Trophoblast cell (in vitro differentiated cells and primary cell): Measurements from ENCODE around the gene KCNK6.

Experiments
- DNase-seq, 2 donors: peaks; one replicate each; pipeline ENCODE4 v3.0.0-alpha.2; 2016
- H2AFZ ChIP-seq: 2 replicates; pipeline ENCODE4 v1.6.1; 2013; ENCODE audit warnings: low read length, moderate library complexity, mild to moderate bottlenecking; ENCODE audit not compliant: insufficient read depth, poor library complexity
- H2AK5ac ChIP-seq: 2 replicates; pipeline ENCODE4 v1.6.1; 2013; ENCODE audit warnings: mild to moderate bottlenecking, low read length
- H2BK120ac ChIP-seq: 2 replicates; pipeline ENCODE4 v1.6.1; 2013; ENCODE audit warnings: low read length, mild to moderate bottlenecking, moderate library complexity; ENCODE audit not compliant: insufficient read depth, poor library complexity
- H2BK12ac ChIP-seq: 2 replicates; pipeline ENCODE4 v1.6.1; 2013; ENCODE audit warnings: mild to moderate bottlenecking, low read length, moderate library complexity
- H2BK5ac ChIP-seq: 2 replicates; pipeline ENCODE4 v1.6.1; 2013; ENCODE audit warnings: low read length, low read depth, moderate library complexity, mild to moderate bottlenecking; ENCODE audit not compliant: poor library complexity
- H3K14ac ChIP-seq: 2 replicates; pipeline ENCODE4 v1.6.1; 2013; ENCODE audit warnings: mild to moderate bottlenecking, low read length
- H3K18ac ChIP-seq: 2 replicates; pipeline ENCODE4 v1.6.1; 2013; ENCODE audit warnings: mild to moderate bottlenecking, low read length
- H3K23ac ChIP-seq: 2 replicates; pipeline ENCODE4 v1.6.1; 2013; ENCODE audit warnings: low read length
- H3K27ac ChIP-seq: 2 replicates; pipeline ENCODE4 v1.5.1; 2013; ENCODE audit warnings: low read depth, mild to moderate bottlenecking, inconsistent platforms, low read length, moderate library complexity
- H3K27me3 ChIP-seq: 2 replicates; pipeline ENCODE4 v1.6.1; 2013; ENCODE audit warnings: inconsistent platforms, mild to moderate bottlenecking, low read length, moderate library complexity; ENCODE audit not compliant: insufficient read depth
- H3K36me3 ChIP-seq, 2 experiments: 1 replicate in 1 of 2; 2 replicates in 1 of 2; pipeline ENCODE4 v1.6.1; 2013; ENCODE audit warnings: low read length in 2 of 2, mild to moderate bottlenecking in 2 of 2, moderate library complexity in 1 of 2; ENCODE audit not compliant: insufficient read depth in 2 of 2, control insufficient read depth in 1 of 2
- H3K4ac ChIP-seq: 2 replicates; pipeline ENCODE4 v1.6.1; 2013; ENCODE audit warnings: low read depth, mild to moderate bottlenecking, low read length, moderate library complexity
- H3K4me1 ChIP-seq, 2 experiments: 1 replicate in 1 of 2; 2 replicates in 1 of 2; pipeline ENCODE4 v1.6.1; 2013; ENCODE audit warnings: low read length in 2 of 2, mild to moderate bottlenecking in 2 of 2, moderate library complexity in 1 of 2; ENCODE audit not compliant: insufficient read depth in 2 of 2, control insufficient read depth in 1 of 2
- H3K4me2 ChIP-seq: 2 replicates; pipeline ENCODE4 v1.6.1; 2013; ENCODE audit warnings: inconsistent platforms, mild to moderate bottlenecking, low read length, moderate library complexity
- H3K4me3 ChIP-seq: 2 replicates; pipeline ENCODE4 v1.5.1; 2013; ENCODE audit warnings: mild to moderate bottlenecking, low read depth, low read length, inconsistent platforms
- H3K79me1 ChIP-seq: one replicate; pipeline ENCODE4 v1.6.1; 2013; ENCODE audit warnings: low read length
- H3K79me2 ChIP-seq: 2 replicates; pipeline ENCODE4 v1.6.1; 2013; ENCODE audit warnings: low read length, mild to moderate bottlenecking; ENCODE audit not compliant: control insufficient read depth, insufficient read depth, poor library complexity
- H3K9ac ChIP-seq: 2 replicates; pipeline ENCODE4 v1.6.1; 2013; ENCODE audit warnings: mild to moderate bottlenecking, low read length
- H3K9me3 ChIP-seq: 2 replicates; pipeline ENCODE4 v1.6.1; 2013; ENCODE audit warnings: low read depth, mild to moderate bottlenecking, control low read depth, inconsistent platforms, low read length; ENCODE audit not compliant: insufficient read depth
- H4K12ac ChIP-seq: 2 replicates; pipeline ENCODE4 v1.6.1; 2013; ENCODE audit warnings: low read depth, mild to moderate bottlenecking, low read length, moderate library complexity
- H4K8ac ChIP-seq: 2 replicates; pipeline ENCODE4 v1.6.1; 2013; ENCODE audit warnings: low read depth, mild to moderate bottlenecking, low read length, moderate library complexity
- H4K91ac ChIP-seq: one replicate; pipeline ENCODE4 v1.6.1; 2013; ENCODE audit warnings: low read depth, mild to moderate bottlenecking, low read length, moderate library complexity
- WGBS: extraction: QIAGEN DNeasy Blood & Tissue Kit; methylation state at CpG from one replicate; pipeline ENCODE4 v1.1.7; 2013; ENCODE audit warnings: missing lambda C conversion rate; ENCODE audit not compliant: insufficient read length, insufficient coverage; ENCODE audit errors: extremely low coverage; 5-methylcytosine and 5-hydroxymethylcytosine counted together

KCNK6 gene

DNA sequence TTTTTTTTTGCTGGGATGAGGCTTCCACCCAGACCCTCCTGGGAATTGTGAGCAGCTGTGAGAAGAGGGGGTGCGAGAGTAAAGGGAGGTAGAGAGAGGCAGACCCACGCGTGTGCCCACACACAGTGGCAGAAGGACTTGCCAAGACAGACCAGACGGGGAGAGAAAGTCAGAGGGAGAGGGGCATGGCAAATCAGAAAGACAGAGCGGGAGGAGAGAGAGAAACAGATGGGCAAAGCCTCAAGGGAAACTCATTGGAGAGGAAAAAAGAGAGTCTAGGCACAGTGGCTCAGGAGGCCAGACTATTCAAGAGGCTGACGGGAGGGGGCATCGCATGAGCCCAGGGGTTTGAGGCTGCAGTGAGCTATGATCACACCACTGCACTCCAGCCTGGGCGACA lies 33.0 kb downstream of the KCNK6 start:
- no peak overlapping the region for H3K14ac ChIP-seq

DNA sequence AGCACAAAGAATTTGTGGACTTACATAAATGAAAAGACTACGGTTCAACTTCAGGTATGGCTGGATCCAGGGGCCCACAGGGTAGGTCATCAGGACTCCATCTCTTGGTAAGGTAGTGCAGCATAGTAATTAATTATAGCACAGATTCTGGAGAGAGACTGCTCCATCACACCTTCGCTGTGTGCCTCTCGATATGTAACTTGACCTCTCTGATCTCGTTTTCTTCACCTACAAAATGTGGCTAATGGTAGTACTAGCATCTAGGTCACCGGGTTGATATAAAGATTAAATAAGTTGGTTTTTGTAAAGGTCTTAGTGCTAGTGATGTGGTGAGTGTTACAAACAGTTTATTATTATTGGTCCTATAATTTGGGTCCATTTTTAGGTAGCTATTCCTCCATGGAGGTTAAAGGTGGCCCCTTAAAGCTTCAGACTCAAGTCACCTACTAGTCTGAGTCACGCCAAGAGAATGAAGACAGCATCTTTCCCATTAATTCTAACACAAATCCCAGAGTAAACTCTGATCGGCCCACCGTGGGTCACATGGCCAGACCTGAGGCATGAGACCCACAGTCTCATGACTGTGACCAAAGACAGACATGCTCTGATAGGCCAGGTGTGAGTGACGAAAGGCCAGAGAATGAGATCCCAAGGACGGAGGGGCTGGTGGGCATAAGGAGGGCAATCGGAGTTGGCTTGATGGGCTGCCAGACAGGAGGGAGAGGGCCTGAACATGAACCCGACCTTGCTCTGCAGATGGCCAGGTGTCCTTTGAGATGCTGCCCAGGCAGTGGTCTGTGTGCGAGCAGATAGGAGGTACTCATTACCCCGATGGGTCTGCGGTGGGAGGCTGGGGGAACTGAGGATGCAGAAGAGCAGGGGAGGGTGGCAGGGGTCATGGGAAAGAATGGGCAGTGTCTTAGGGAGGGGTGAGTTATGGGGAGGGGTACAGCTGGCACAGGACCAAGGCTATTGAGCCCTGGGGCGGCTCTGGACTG lies 36.4 kb downstream of the KCNK6 start:
- H3K4me3 ChIP-seq: no peak overlapping the region
- no peak overlapping the region for H3K27ac ChIP-seq
- H3K14ac ChIP-seq: no peak overlapping the region
- H4K8ac ChIP-seq: no peak overlapping the region
- H3K9me3 ChIP-seq: peaks cover 2% of the 10 kb centered on the region
- no peak overlapping the region for H2BK12ac ChIP-seq
- DNase-seq: no peak
- no peak overlapping the region for H2BK5ac ChIP-seq
- H2AK5ac ChIP-seq: no peak overlapping the region
- H3K4me2 ChIP-seq: no peak overlapping the region
- no peak overlapping the region for H4K91ac ChIP-seq
- no peak overlapping the region for H2BK120ac ChIP-seq
- H2AFZ ChIP-seq: no peak overlapping the region
- H3K18ac ChIP-seq: no peak overlapping the region
- WGBS: no CpG with 5 or more reads among the region's 16 CpGs
- no peaks in the 10 kb centered on the region for H3K79me2 ChIP-seq
- H3K79me1 ChIP-seq: no peaks in the 10 kb centered on the region
- H3K27me3 ChIP-seq: peaks cover 2% of the 10 kb centered on the region
- H3K4ac ChIP-seq: no peak overlapping the region
- no peaks in the 10 kb centered on the region for H3K4me1 ChIP-seq
- H3K36me3 ChIP-seq: no peaks in the 10 kb centered on the region
- no peak overlapping the region for H3K9ac ChIP-seq
- no peak overlapping the region for H3K23ac ChIP-seq
- no peak overlapping the region for H4K12ac ChIP-seq

More for the DNA sequence above, 33.0 kb downstream of the KCNK6 start:
- Histone ChIP-seq H3K79me2 (no peaks in the 10 kb centered on the region), H3K9ac (no peak overlapping the region), H3K4me2 (no peak overlapping the region), H2AK5ac (no peak overlapping the region), H3K18ac (no peak overlapping the region), H3K79me1 (no peaks in the 10 kb centered on the region), H2BK12ac (no peak overlapping the region), H3K36me3 (no peaks in the 10 kb centered on the region), H3K9me3 (peaks cover 2% of the 10 kb centered on the region), H4K91ac (no peak overlapping the region), H2BK120ac (no peak overlapping the region), H3K4me1 (no peaks in the 10 kb centered on the region), H3K4ac (no peak overlapping the region), H3K27me3 (no peaks in the 10 kb centered on the region), H3K4me3 (no peak overlapping the region), H3K23ac (no peak overlapping the region), H3K27ac (no peak overlapping the region), H4K8ac (no peak overlapping the region), H2BK5ac (no peak overlapping the region), H2AFZ (no peak overlapping the region), H4K12ac (no peak overlapping the region)
- DNase-seq: no peak
- no CpG with 5 or more reads among the region's 8 CpGs for WGBS

GRCh38 chr19:38358071-38358470 lies 38.4 kb downstream of the KCNK6 start:
- no peak overlapping the region for H3K27ac ChIP-seq
- H4K91ac ChIP-seq: no peak overlapping the region
- H2BK5ac ChIP-seq: no peak overlapping the region
- H3K36me3 ChIP-seq: no peaks in the 10 kb centered on the region
- no peak overlapping the region for H3K4me2 ChIP-seq
- peaks cover 4% of the 10 kb centered on the region for H3K79me1 ChIP-seq
- no peak overlapping the region for H3K18ac ChIP-seq
- no peak overlapping the region for H2BK120ac ChIP-seq
- H2BK12ac ChIP-seq: no peak overlapping the region
- H4K12ac ChIP-seq: no peak overlapping the region
- peaks cover 4 to 9% of the 10 kb centered on the region in 2 experiments for H3K4me1 ChIP-seq
- H3K14ac ChIP-seq: no peak overlapping the region
- no peak for DNase-seq
- H3K9me3 ChIP-seq: no peaks in the 10 kb centered on the region
- H3K23ac ChIP-seq: no peak overlapping the region
- H2AK5ac ChIP-seq: no peak overlapping the region
- H3K27me3 ChIP-seq: peaks cover 3% of the 10 kb centered on the region
- H3K4ac ChIP-seq: no peak overlapping the region
- H4K8ac ChIP-seq: no peak overlapping the region
- H3K79me2 ChIP-seq: no peaks in the 10 kb centered on the region
- H3K9ac ChIP-seq: no peak overlapping the region
- H2AFZ ChIP-seq: no peak overlapping the region
- WGBS: no CpG with 5 or more reads among the region's 5 CpGs
- H3K4me3 ChIP-seq: no peak overlapping the region

GRCh38 chr19:38359242-38360021 lies 39.8 kb downstream of the KCNK6 start:
- Histone ChIP-seq H3K4me2 (no peak overlapping the region), H2AFZ (no peak overlapping the region), H3K18ac (no peak overlapping the region), H3K79me1 (peaks cover 4% of the 10 kb centered on the region), H3K9me3 (no peaks in the 10 kb centered on the region), H2AK5ac (no peak overlapping the region), H3K79me2 (no peaks in the 10 kb centered on the region), H4K12ac (no peak overlapping the region), H2BK120ac (no peak overlapping the region), H3K14ac (no peak overlapping the region), H4K91ac (no peak overlapping the region), H3K4me3 (no peak overlapping the region), H2BK5ac (no peak overlapping the region), H2BK12ac (no peak overlapping the region), H3K4me1 (peaks cover 4 to 9% of the 10 kb centered on the region in 2 experiments), H3K23ac (no peak overlapping the region), H3K27ac (no peak overlapping the region), H4K8ac (no peak overlapping the region), H3K36me3 (no peaks in the 10 kb centered on the region), H3K9ac (no peak overlapping the region), H3K4ac (no peak overlapping the region), H3K27me3 (peaks cover 3% of the 10 kb centered on the region)
- no CpG with 5 or more reads among the region's 18 CpGs for WGBS
- no peak for DNase-seq
